ENCODE measurements around the gene SPOP.

SPOP gene

GRCh38 chr17:49638818-49639217 is 39.1 kb downstream of the SPOP start (continued):
- no peak for TF ChIP-seq ZNF513 (tag by site-specific recombination; IDR thresholded peaks at IDR 0.05)
- no peak for TF ChIP-seq PATZ1 (tag by site-specific recombination; IDR thresholded peaks at IDR 0.05)
- no peak for TF ChIP-seq ZNF558 (tag by site-specific recombination; IDR thresholded peaks at IDR 0.05)
- no peak for TF ChIP-seq ZNF26 (tag by site-specific recombination; IDR thresholded peaks at IDR 0.05)
- TF ChIP-seq RBAK (tag by site-specific recombination; IDR thresholded peaks at IDR 0.05): no peak
- TF ChIP-seq ZNF433 (tag by site-specific recombination; IDR thresholded peaks at IDR 0.05; ENCODE audit: low read depth): no peak
- no peak for TF ChIP-seq ZNF280C (tag by site-specific recombination; IDR thresholded peaks at IDR 0.05)

- Histone ChIP-seq H3K4me3 (ENCODE audit: low read depth, low read length) (no peak overlapping the region), H3K9me3 (ENCODE audit: control insufficient read depth, insufficient read depth, low read depth, low read length) (no peaks in the 10 kb centered on the region), H3K4me1 (ENCODE audit: control insufficient read depth, insufficient read depth, low read length) (peaks cover 14% of the 10 kb centered on the region; the same call in 1 of the 2 replicates), H3K36me3 (ENCODE audit: control insufficient read depth in 2 of 2, insufficient read depth in 1 of 2, low read length in 2 of 2) (peaks cover 0 to 3% of the 10 kb centered on the region in 2 experiments; a peak in 2 of 3 replicates), H3K27ac (ENCODE audit: extremely low read depth, low read depth, low read length) (no peak overlapping the region)
- ChIA-PET POLR2A (no interaction called here), CTCF (interaction anchor here (1.6 kb wide), 1 partner anchor 82 kb away, joined by 3 read pairs; no protein-coding TSS in a partner anchor)
- TF ChIP-seq ZNF548 (tag by site-specific recombination; IDR thresholded peaks at IDR 0.05) (no peak), ZXDB (tag by site-specific recombination; IDR thresholded peaks at IDR 0.05) (no peak), PRDM4 (tag by site-specific recombination; IDR thresholded peaks at IDR 0.05) (no peak), KLF10 (tag by site-specific recombination; IDR thresholded peaks at IDR 0.05) (no peak), GLIS2 (tag by site-specific recombination; IDR thresholded peaks at IDR 0.05) (no peak), ZNF311 (tag by site-specific recombination; IDR thresholded peaks at IDR 0.05; ENCODE audit: borderline replicate concordance) (no peak), PRDM1 (tag by site-specific recombination; IDR thresholded peaks at IDR 0.05) (no peak), ZNF24 (tag by site-specific recombination; IDR thresholded peaks at IDR 0.05) (no peak), ZNF704 (tag by site-specific recombination; IDR thresholded peaks at IDR 0.05) (no peak), ZNF211 (tag by site-specific recombination; IDR thresholded peaks at IDR 0.05; ENCODE audit: low read depth) (no peak), SCRT2 (tag by site-specific recombination; IDR thresholded peaks at IDR 0.05) (no peak), ZFP3 (tag by site-specific recombination; IDR thresholded peaks at IDR 0.05; ENCODE audit: low read depth) (no peak), ZNF423 (tag by site-specific recombination; IDR thresholded peaks at IDR 0.05) (no peak), ZSCAN16 (tag by site-specific recombination; IDR thresholded peaks at IDR 0.05) (no peak)
Measured at GRCh38 chr17:49637739-49638138, 40.2 kb downstream of the SPOP start.
